Spinal cord (tissue), 10 donors: ENCODE data around the gene XPO6. TPM values are rescaled to one million over a fixed set of nuclear protein-coding genes. Genes with fewer than 3 reads are reported as not detected.
A peak's percentile ranks its signal among the peaks of the same experiment; 100 is the strongest.

ENCODE experiments used
- DNase-seq, 6 donors: peaks; one replicate each; pipeline versions ENCODE4 v3.0.0 to v3.0.0-alpha.2; 2013 to 2015; ENCODE audit warnings: low spot score in 6 of 6, low read depth in 4 of 6
- H3K27ac ChIP-seq: one replicate; pipeline ENCODE4 v1.5.1; 2013; ENCODE audit warnings: low read depth, low read length, control low read depth
- H3K27me3 ChIP-seq: one replicate; pipeline ENCODE4 v1.6.1; 2013; ENCODE audit warnings: low read length; ENCODE audit not compliant: control insufficient read depth, insufficient read depth
- H3K36me3 ChIP-seq: one replicate; pipeline ENCODE4 v1.6.1; 2013; ENCODE audit warnings: low read length; ENCODE audit not compliant: control insufficient read depth, insufficient read depth
- H3K4me1 ChIP-seq: one replicate; pipeline ENCODE4 v1.6.1; 2013; ENCODE audit warnings: low read length; ENCODE audit not compliant: control insufficient read depth, insufficient read depth
- H3K4me3 ChIP-seq: one replicate; pipeline ENCODE4 v1.5.1; 2013; ENCODE audit warnings: low read depth, low read length, control low read depth
- H3K9me3 ChIP-seq: one replicate; pipeline ENCODE4 v1.6.1; 2013; ENCODE audit warnings: low read length; ENCODE audit not compliant: control insufficient read depth, insufficient read depth
- WGBS: methylation state at CpG from one replicate; pipeline ENCODE4 v1.1.5; 2013; ENCODE audit warnings: missing lambda C conversion rate; ENCODE audit not compliant: insufficient coverage; 5-methylcytosine and 5-hydroxymethylcytosine counted together
- polyA plus RNA-seq, 2 donors: library from polyadenylated mRNA; unstranded; fragments of 120-200 nt; gene quantifications; one replicate each; pipeline ENCODE4 v1.2.1, GENCODE V29; 2013; ENCODE audit not compliant: insufficient read length in 2 of 2
- total RNA-seq, 2 donors: library from RNA; depleted of rRNA in 1 of 2; stranded (reverse); fragments of 120-200 nt in 1 of 2; fragments of >200 nt in 1 of 2; gene quantifications; one replicate each; pipeline versions ENCODE4 v1.2.3 to v1.2.4, GENCODE V29; 2013 to 2014
- donor health status: healthy.

The XPO6 gene
- total and polyA plus RNA-seq, 4 donors = 84.1 to 164 (median 116) TPM

GRCh38 chr16:28180655-28181460, 30.9 kb downstream of the XPO6 start:
- H3K9me3 ChIP-seq = no peaks in the 10 kb centered on the region
- H3K27ac ChIP-seq = no peak overlapping the region
- H3K27me3 ChIP-seq = no peaks in the 10 kb centered on the region
- no peak overlapping the region for H3K4me3 ChIP-seq
- 87% methylated on average over 7 of the region's 9 CpGs for WGBS
- peaks cover 13% of the 10 kb centered on the region for H3K36me3 ChIP-seq
- DNase-seq = peak in 1 of 6 donors; percentile 58
- no peaks in the 10 kb centered on the region for H3K4me1 ChIP-seq

- no CpG with 5 or more reads among the region's 1 CpG for WGBS
- no peaks in the 10 kb centered on the region for H3K4me1 ChIP-seq
- H3K27me3 ChIP-seq = no peaks in the 10 kb centered on the region
- H3K4me3 ChIP-seq = no peak overlapping the region
- no peak for DNase-seq
- no peak overlapping the region for H3K27ac ChIP-seq
- peaks cover 19% of the 10 kb centered on the region for H3K36me3 ChIP-seq
- H3K9me3 ChIP-seq = no peaks in the 10 kb centered on the region
Measured at GRCh38 chr16:28179354-28179753, 32.4 kb downstream of the XPO6 start.

- WGBS = no CpG with 5 or more reads among the region's 5 CpGs
Measured at GRCh38 chr16:28175715-28176114, 36.0 kb downstream of the XPO6 start.

GRCh38 chr16:28172336-28172735, 39.4 kb downstream of the XPO6 start:
- DNase-seq = no peak
- 92% methylated on average over 3 of the region's 9 CpGs for WGBS
- H3K27me3 ChIP-seq = no peaks in the 10 kb centered on the region
- no peaks in the 10 kb centered on the region for H3K9me3 ChIP-seq
- no peaks in the 10 kb centered on the region for H3K4me1 ChIP-seq
- H3K36me3 ChIP-seq = peaks cover 34% of the 10 kb centered on the region
- no peak overlapping the region for H3K27ac ChIP-seq
- no peak overlapping the region for H3K4me3 ChIP-seq

More at GRCh38 chr16:28175715-28176114, 36.0 kb downstream of the XPO6 start:
- no peak for DNase-seq
- peaks cover 24% of the 10 kb centered on the region for H3K36me3 ChIP-seq
- no peaks in the 10 kb centered on the region for H3K4me1 ChIP-seq
- no peaks in the 10 kb centered on the region for H3K27me3 ChIP-seq
- no peak overlapping the region for H3K27ac ChIP-seq
- no peaks in the 10 kb centered on the region for H3K9me3 ChIP-seq
- H3K4me3 ChIP-seq = no peak overlapping the region

- H3K4me1 ChIP-seq = no peaks in the 10 kb centered on the region
- H3K9me3 ChIP-seq = no peaks in the 10 kb centered on the region
- no peak overlapping the region for H3K27ac ChIP-seq
- no peaks in the 10 kb centered on the region for H3K27me3 ChIP-seq
- no peak for DNase-seq
- H3K4me3 ChIP-seq = no peak overlapping the region
- H3K36me3 ChIP-seq = peaks cover 40% of the 10 kb centered on the region
- 88% methylated on average over 1 of the region's 2 CpGs for WGBS
Measured at GRCh38 chr16:28171816-28172215, 39.9 kb downstream of the XPO6 start.

- no peaks in the 10 kb centered on the region for H3K4me1 ChIP-seq
- no peak for DNase-seq
- WGBS = 87% methylated on average over 3 of the region's 6 CpGs
- no peaks in the 10 kb centered on the region for H3K9me3 ChIP-seq
- H3K4me3 ChIP-seq = no peak overlapping the region
- peaks cover 42% of the 10 kb centered on the region for H3K36me3 ChIP-seq
- H3K27me3 ChIP-seq = no peaks in the 10 kb centered on the region
- no peak overlapping the region for H3K27ac ChIP-seq
Measured at GRCh38 chr16:28168991-28169554, 42.7 kb downstream of the XPO6 start.

- 100% methylated on average over 1 of the region's 3 CpGs for WGBS
- Histone ChIP-seq H3K36me3 (peaks cover 38% of the 10 kb centered on the region), H3K27ac (no peak overlapping the region), H3K9me3 (no peaks in the 10 kb centered on the region), H3K27me3 (no peaks in the 10 kb centered on the region), H3K4me3 (no peak overlapping the region), H3K4me1 (peaks cover 4% of the 10 kb centered on the region)
- DNase-seq = no peak
Measured at GRCh38 chr16:28167730-28168129, 44.0 kb downstream of the XPO6 start.

- 99% methylated on average over 7 of the region's 7 CpGs for WGBS
- no peak for DNase-seq
- no peaks in the 10 kb centered on the region for H3K9me3 ChIP-seq
- H3K4me3 ChIP-seq = no peak overlapping the region
- H3K27ac ChIP-seq = no peak overlapping the region
- no peaks in the 10 kb centered on the region for H3K27me3 ChIP-seq
- peaks cover 4% of the 10 kb centered on the region for H3K4me1 ChIP-seq
- H3K36me3 ChIP-seq = peaks cover 38% of the 10 kb centered on the region
Measured at GRCh38 chr16:28167221-28167620, 44.5 kb downstream of the XPO6 start.

- WGBS = 96% methylated on average over 4 of the region's 5 CpGs
- Histone ChIP-seq H3K27ac (no peak overlapping the region), H3K4me3 (no peak overlapping the region), H3K9me3 (no peaks in the 10 kb centered on the region), H3K36me3 (peaks cover 38% of the 10 kb centered on the region), H3K27me3 (no peaks in the 10 kb centered on the region), H3K4me1 (peaks cover 4% of the 10 kb centered on the region)
- DNase-seq = no peak
Measured at GRCh38 chr16:28166394-28167208, 45.2 kb downstream of the XPO6 start.
